Adrenal gland (tissue), 12 donors: ENCODE measurements around the gene HABP4. TPM values are rescaled to one million over a fixed set of nuclear protein-coding genes. Genes with fewer than 3 reads are reported as not detected.

ENCODE experiments used
- DNase-seq, 7 donors: peaks; one replicate each; pipeline ENCODE4 v3.0.0-alpha.2; 2019 to 2020
- H3K27ac ChIP-seq, 5 donors: fragments of 200-600 bp; sonication (generic) in 4 of 5; 1 replicate in 3 of 5; 2 replicates in 2 of 5; pipeline versions ENCODE4 v1.5.1 to v1.8.0; 2016 to 2020; ENCODE audit warnings: mild to moderate bottlenecking in 1 of 5
- H3K27me3 ChIP-seq: fragments of 200-600 bp; 2 replicates; pipeline ENCODE4 v1.8.0; 2021
- H3K36me3 ChIP-seq, 2 donors: fragments of 200-600 bp; replicated peaks in 1 of 2; 1 replicate in 1 of 2; 2 replicates in 1 of 2; pipeline versions ENCODE4 v1.5.1 to v1.8.0; 2018 to 2022
- H3K4me1 ChIP-seq, 2 donors: fragments of 200-600 bp; replicated peaks in 1 of 2; 1 replicate in 1 of 2; 2 replicates in 1 of 2; pipeline versions ENCODE4 v1.5.1 to v1.8.0; 2018 to 2021
- H3K4me3 ChIP-seq, 4 donors: fragments of 200-600 bp; sonication (generic) in 3 of 4; one replicate each; pipeline ENCODE4 v1.5.1; 2016 to 2018
- H3K9me3 ChIP-seq, 3 donors: fragments of 200-600 bp; sonication (generic) in 1 of 3; replicated peaks in 1 of 3; 1 replicate in 2 of 3; 2 replicates in 1 of 3; pipeline versions ENCODE4 v1.5.1 to v1.8.0; 2016 to 2021
- CTCF ChIP-seq, 6 experiments: fragments of 450-650 bp in 4 of 6; fragments of 200-600 bp in 2 of 6; sonication (generic) in 1 of 6; IDR thresholded peaks; 1 replicate in 5 of 6; 2 replicates in 1 of 6; pipeline versions ENCODE4 v1.5.1 to v1.8.0; 2016 to 2021; ENCODE audit warnings: antibody characterized with exemption in 6 of 6, mild to moderate bottlenecking in 2 of 6, moderate library complexity in 1 of 6
- POLR2A ChIP-seq, 2 donors: fragments of 450-650 bp; IDR thresholded peaks; one replicate each; pipeline ENCODE4 v1.6.1; 2017; ENCODE audit warnings: antibody characterized with exemption in 2 of 2, mild to moderate bottlenecking in 2 of 2, moderate library complexity in 1 of 2
- WGBS, 4 donors: extraction: QIAGEN DNeasy Blood & Tissue Kit in 2 of 4; methylation state at CpG; one replicate each; pipeline versions ENCODE4 v1.1.5 to v1.1.7; 2013 to 2017; 5-methylcytosine and 5-hydroxymethylcytosine counted together
- intact Hi-C, 2 donors: fragments of 100-400 bp; cut with DNase I; formaldehyde crosslinking; loops; one replicate each; pipeline versions ENCODE4 v1.14.1 to v1.15.0; 2022 to 2023
- polyA plus RNA-seq, 3 donors: library from polyadenylated mRNA; stranded (reverse); fragments of 200-250 nt in 2 of 3; fragments of 350-450 nt in 1 of 3; fragmentation: Illumina TruSeq in 1 of 3; extraction: RNeasy Lipid Tissue Mini Kit (QIAGEN cat#74804) in 1 of 3; gene quantifications; one replicate each; pipeline ENCODE4 v1.2.3, GENCODE V29; 2013 to 2014
- total RNA-seq, 9 donors: library from RNA; depleted of rRNA in 4 of 9; stranded (reverse); fragments of >200 nt in 4 of 9; fragments of 120-200 nt in 1 of 9; fragmentation: NEBNext Ultra II Directional in 1 of 9; extraction: Animal tissue kit (Norgen Biotek cat#: 25700) in 1 of 9; gene quantifications; one replicate each; pipeline versions ENCODE4 v1.1.0 to v1.2.4, GENCODE V29; 2013 to 2023
- donor health status: healthy with polysubstance abuse.
- donor health status: Bipolar disorder and iron deficiency.
- donor health status: DM: yes; HTN: yes; CAD: no.
- donor health status: DM: no; HTN: no; CAD: no.
- donor health status: DM: no; HTN: no; CAD: no.
- donor health status: DM: yes; HTN: yes; CAD: no.

HABP4 gene
- total and polyA plus RNA-seq, 12 donors: 4.8 to 22.4 (median 10.0) TPM

- H3K9me3 ChIP-seq: no peaks in the 10 kb centered on the region
- no peaks in the 10 kb centered on the region for H3K27me3 ChIP-seq
- intact Hi-C loops: no loop called here
- 88 to 90% (median 89%) methylated on average over 8 of the region's 8 CpGs for WGBS, 4 donors
- H3K4me1 ChIP-seq: peaks cover 4 to 7% of the 10 kb centered on the region in 2 donors
- no peak for DNase-seq
- no peak overlapping the region for H3K27ac ChIP-seq
- H3K36me3 ChIP-seq: no peaks in the 10 kb centered on the region
- no peak overlapping the region for H3K4me3 ChIP-seq
- TF ChIP-seq POLR2A (IDR thresholded peaks at IDR 0.05): no peak
- TF ChIP-seq CTCF (IDR thresholded peaks at IDR 0.05): no peak
Observed at GRCh38 chr9:96412174-96412913, 37.6 kb upstream of the HABP4 start.

- Histone ChIP-seq H3K36me3 (no peaks in the 10 kb centered on the region), H3K4me1 (peaks cover 4 to 7% of the 10 kb centered on the region in 2 donors), H3K9me3 (no peaks in the 10 kb centered on the region), H3K27me3 (no peaks in the 10 kb centered on the region), H3K4me3 (no peak overlapping the region), H3K27ac (peak overlapping the region in 1 of 5 donors; percentile 22)
- 57 to 78% (median 61%) methylated on average over 7 of the region's 7 CpGs for WGBS, 4 donors
- TF ChIP-seq POLR2A (IDR thresholded peaks at IDR 0.05) (no peak), CTCF (IDR thresholded peaks at IDR 0.05) (no peak)
- peak in 2 of 7 donors; percentile 11 to 33 for DNase-seq
- intact Hi-C loops: no loop called here
Observed at GRCh38 chr9:96413302-96414221, 36.4 kb upstream of the HABP4 start.

- no peaks in the 10 kb centered on the region for H3K9me3 ChIP-seq
- TF ChIP-seq POLR2A (IDR thresholded peaks at IDR 0.05): peak in 1 of 2 donors; percentile 71
- TF ChIP-seq CTCF (IDR thresholded peaks at IDR 0.05): peak in 3 of 6 experiments; percentile 13 to 36 (median 19)
- H3K4me3 ChIP-seq: peak overlapping the region; percentile 28 to 84 (median 55)
- WGBS, 4 donors: 0 to 1% (median 0%) methylated on average over 4 to 50 of the region's 50 CpGs
- intact Hi-C loops: no loop called here
- peak; percentile 86 to 93 (median 89) for DNase-seq
- peaks cover 13 to 28% of the 10 kb centered on the region in 2 donors for H3K4me1 ChIP-seq
- peak overlapping the region; percentile 24 to 98 (median 93) for H3K27ac ChIP-seq
- no peaks in the 10 kb centered on the region for H3K27me3 ChIP-seq
- no peaks in the 10 kb centered on the region for H3K36me3 ChIP-seq
Observed at GRCh38 chr9:96417051-96417586, 32.9 kb upstream of the HABP4 start.

GRCh38 chr9:96417661-96418082, 32.3 kb upstream of the HABP4 start:
- intact Hi-C loops: no loop called here
- TF ChIP-seq POLR2A (IDR thresholded peaks at IDR 0.05) (no peak), CTCF (IDR thresholded peaks at IDR 0.05) (no peak)
- H3K36me3 ChIP-seq: no peaks in the 10 kb centered on the region
- 0 to 2% (median 1%) methylated on average over 10 to 62 of the region's 62 CpGs; no CpG with 5 or more reads in 1 of the 4 donors for WGBS, 4 donors
- peak in 3 of 7 donors; percentile 21 to 49 (median 29) for DNase-seq
- H3K27me3 ChIP-seq: no peaks in the 10 kb centered on the region
- H3K9me3 ChIP-seq: no peaks in the 10 kb centered on the region
- peak overlapping the region; percentile 69 to 98 (median 93) for H3K27ac ChIP-seq
- H3K4me3 ChIP-seq: peak overlapping the region; percentile 27 to 84 (median 56)
- peaks cover 13 to 28% of the 10 kb centered on the region in 2 donors for H3K4me1 ChIP-seq
